ENCODE results near the gene PCOLCE2.

DNA sequence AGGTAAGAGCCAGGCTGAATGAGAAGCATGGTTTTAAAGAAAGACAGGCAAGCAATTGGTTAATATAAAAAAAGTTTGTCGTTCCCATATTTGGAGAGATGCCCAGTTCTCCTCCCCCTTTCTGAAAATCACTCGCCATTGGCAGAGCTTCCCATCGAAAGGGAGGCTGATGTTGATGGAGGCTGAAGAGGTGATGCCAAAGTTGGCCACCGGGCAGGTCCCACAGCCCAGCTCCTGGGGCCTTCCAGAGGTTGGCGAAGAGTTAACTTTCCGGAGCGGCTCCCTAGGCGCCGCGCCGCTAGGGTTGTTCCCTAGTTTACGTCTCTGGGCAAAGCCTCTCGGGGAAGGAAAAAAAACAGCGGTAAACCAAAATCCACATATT is 793 bp downstream of the PCOLCE2 start:
- TF ChIP-seq SRF (IDR thresholded peaks at IDR 0.05; ENCODE audit: low read depth): peak; percentile 92
- TF ChIP-seq ZFX (IDR thresholded peaks at IDR 0.05): no peak
- TF ChIP-seq, protein P1, sequence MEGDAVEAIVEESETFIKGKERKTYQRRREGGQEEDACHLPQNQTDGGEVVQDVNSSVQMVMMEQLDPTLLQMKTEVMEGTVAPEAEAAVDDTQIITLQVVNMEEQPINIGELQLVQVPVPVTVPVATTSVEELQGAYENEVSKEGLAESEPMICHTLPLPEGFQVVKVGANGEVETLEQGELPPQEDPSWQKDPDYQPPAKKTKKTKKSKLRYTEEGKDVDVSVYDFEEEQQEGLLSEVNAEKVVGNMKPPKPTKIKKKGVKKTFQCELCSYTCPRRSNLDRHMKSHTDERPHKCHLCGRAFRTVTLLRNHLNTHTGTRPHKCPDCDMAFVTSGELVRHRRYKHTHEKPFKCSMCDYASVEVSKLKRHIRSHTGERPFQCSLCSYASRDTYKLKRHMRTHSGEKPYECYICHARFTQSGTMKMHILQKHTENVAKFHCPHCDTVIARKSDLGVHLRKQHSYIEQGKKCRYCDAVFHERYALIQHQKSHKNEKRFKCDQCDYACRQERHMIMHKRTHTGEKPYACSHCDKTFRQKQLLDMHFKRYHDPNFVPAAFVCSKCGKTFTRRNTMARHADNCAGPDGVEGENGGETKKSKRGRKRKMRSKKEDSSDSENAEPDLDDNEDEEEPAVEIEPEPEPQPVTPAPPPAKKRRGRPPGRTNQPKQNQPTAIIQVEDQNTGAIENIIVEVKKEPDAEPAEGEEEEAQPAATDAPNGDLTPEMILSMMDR (IDR thresholded peaks at IDR 0.05 in 2 of 3, conservative IDR thresholded peaks at IDR 0.05 in 1 of 3; ENCODE audit: borderline replicate concordance in 1 of 3, insufficient read depth in 1 of 3, low read depth in 2 of 3, low read length in 2 of 3): peak in 2 of 3 experiments; percentile 6 to 8; a peak in 1 of 6 replicates
- peak; percentile 74 for TF ChIP-seq POLR2A (IDR thresholded peaks at IDR 0.05; ENCODE audit: borderline replicate concordance, extremely low read depth, insufficient read depth, insufficient read length)
- TF ChIP-seq YY1 (IDR thresholded peaks at IDR 0.05; ENCODE audit: extremely low read depth, insufficient replicate concordance, low read depth, low read length): peak; percentile 65
- no peak for TF ChIP-seq EZH2phosphoT487 (IDR thresholded peaks at IDR 0.05; ENCODE audit: borderline replicate concordance)
- TF ChIP-seq, protein P2, sequence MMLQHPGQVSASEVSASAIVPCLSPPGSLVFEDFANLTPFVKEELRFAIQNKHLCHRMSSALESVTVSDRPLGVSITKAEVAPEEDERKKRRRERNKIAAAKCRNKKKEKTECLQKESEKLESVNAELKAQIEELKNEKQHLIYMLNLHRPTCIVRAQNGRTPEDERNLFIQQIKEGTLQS (IDR thresholded peaks at IDR 0.05): no peak
- TF ChIP-seq, protein P3, sequence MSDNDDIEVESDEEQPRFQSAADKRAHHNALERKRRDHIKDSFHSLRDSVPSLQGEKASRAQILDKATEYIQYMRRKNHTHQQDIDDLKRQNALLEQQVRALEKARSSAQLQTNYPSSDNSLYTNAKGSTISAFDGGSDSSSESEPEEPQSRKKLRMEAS (IDR thresholded peaks at IDR 0.05): no peak
- TF ChIP-seq EZH2 (IDR thresholded peaks at IDR 0.05): no peak
- TF ChIP-seq CBX3 (IDR thresholded peaks at IDR 0.05; ENCODE audit: low read depth): 0 out of 2 replicates have a peak, but pooled peaks have one; percentile 10
- peak; percentile 35; the same call in 1 of the 2 replicates for TF ChIP-seq POLR2AphosphoS5 (IDR thresholded peaks at IDR 0.05; ENCODE audit: low read depth, low read length)
- TF ChIP-seq, protein P4, sequence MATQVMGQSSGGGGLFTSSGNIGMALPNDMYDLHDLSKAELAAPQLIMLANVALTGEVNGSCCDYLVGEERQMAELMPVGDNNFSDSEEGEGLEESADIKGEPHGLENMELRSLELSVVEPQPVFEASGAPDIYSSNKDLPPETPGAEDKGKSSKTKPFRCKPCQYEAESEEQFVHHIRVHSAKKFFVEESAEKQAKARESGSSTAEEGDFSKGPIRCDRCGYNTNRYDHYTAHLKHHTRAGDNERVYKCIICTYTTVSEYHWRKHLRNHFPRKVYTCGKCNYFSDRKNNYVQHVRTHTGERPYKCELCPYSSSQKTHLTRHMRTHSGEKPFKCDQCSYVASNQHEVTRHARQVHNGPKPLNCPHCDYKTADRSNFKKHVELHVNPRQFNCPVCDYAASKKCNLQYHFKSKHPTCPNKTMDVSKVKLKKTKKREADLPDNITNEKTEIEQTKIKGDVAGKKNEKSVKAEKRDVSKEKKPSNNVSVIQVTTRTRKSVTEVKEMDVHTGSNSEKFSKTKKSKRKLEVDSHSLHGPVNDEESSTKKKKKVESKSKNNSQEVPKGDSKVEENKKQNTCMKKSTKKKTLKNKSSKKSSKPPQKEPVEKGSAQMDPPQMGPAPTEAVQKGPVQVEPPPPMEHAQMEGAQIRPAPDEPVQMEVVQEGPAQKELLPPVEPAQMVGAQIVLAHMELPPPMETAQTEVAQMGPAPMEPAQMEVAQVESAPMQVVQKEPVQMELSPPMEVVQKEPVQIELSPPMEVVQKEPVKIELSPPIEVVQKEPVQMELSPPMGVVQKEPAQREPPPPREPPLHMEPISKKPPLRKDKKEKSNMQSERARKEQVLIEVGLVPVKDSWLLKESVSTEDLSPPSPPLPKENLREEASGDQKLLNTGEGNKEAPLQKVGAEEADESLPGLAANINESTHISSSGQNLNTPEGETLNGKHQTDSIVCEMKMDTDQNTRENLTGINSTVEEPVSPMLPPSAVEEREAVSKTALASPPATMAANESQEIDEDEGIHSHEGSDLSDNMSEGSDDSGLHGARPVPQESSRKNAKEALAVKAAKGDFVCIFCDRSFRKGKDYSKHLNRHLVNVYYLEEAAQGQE (IDR thresholded peaks at IDR 0.05; ENCODE audit: low read depth): no peak
- no peak for TF ChIP-seq SP1 (IDR thresholded peaks at IDR 0.05; ENCODE audit: low read depth)

Data from HCT116 (cell line).